Panc1 (cell line): ENCODE data around the gene SMARCA1. TPM values are rescaled to one million over a fixed set of nuclear protein-coding genes. Genes with fewer than 3 reads are reported as not detected.

Experiments
- ATAC-seq: fragments of 200-7000 bp; cut with Tn5 transposase; 2 replicates; pipeline ENCODE4 v1.9.1; 2020; ENCODE audit warnings: mild to moderate bottlenecking, moderate library complexity
- BruUV-seq: library from RNA; stranded (reverse); fragments of 400-500 nt; replicated peaks from 2 replicates; lab custom pipeline; 2021; lab: Mats Ljungman, UMichigan
- CTCF ChIA-PET: fragments of 300-600 bp; sonication (Branson Sonifier 250); formaldehyde crosslinking; loops from one replicate; lab custom pipeline; 2022; ENCODE audit warnings: antibody characterized with exemption; lab: Charles Lee
- POLR2A ChIA-PET: fragments of 300-600 bp; sonication (Branson Sonifier 250); formaldehyde crosslinking; loops from one replicate; lab custom pipeline; 2022; ENCODE audit warnings: antibody characterized with exemption; lab: Charles Lee
- DNase-seq: peaks from one replicate; pipeline ENCODE4 v3.0.0-alpha.2; 2010; ENCODE audit warnings: low read depth, low spot score
- H3K27ac ChIP-seq: 2 replicates; pipeline ENCODE4 v1.5.1; 2011; ENCODE audit warnings: mild to moderate bottlenecking, low read length, inconsistent platforms
- H3K27me3 ChIP-seq: fragments of 200-500 bp; sonication (Bioruptor generic); 2 replicates; pipeline ENCODE4 v1.6.0; 2014; ENCODE audit warnings: low read length, inconsistent platforms; ENCODE audit not compliant: control insufficient read depth, insufficient read depth
- H3K36me3 ChIP-seq: fragments of 200-500 bp; sonication (Bioruptor generic); 2 replicates; pipeline ENCODE4 v1.5.1; 2014; ENCODE audit warnings: inconsistent platforms, mild to moderate bottlenecking, low read length, moderate library complexity; ENCODE audit not compliant: control insufficient read depth, insufficient read depth
- H3K4me1 ChIP-seq: 2 replicates; pipeline ENCODE4 v1.5.1; 2011; ENCODE audit warnings: inconsistent platforms, mild to moderate bottlenecking, low read length, moderate library complexity; ENCODE audit not compliant: control insufficient read depth, insufficient read depth
- H3K4me3 ChIP-seq, 2 experiments: 2 replicates each; pipeline ENCODE4 v1.5.1; 2011 to 2012; ENCODE audit warnings: low read depth in 2 of 2, low read length in 2 of 2, mild to moderate bottlenecking in 2 of 2, inconsistent platforms in 1 of 2, moderate library complexity in 1 of 2
- H3K9me3 ChIP-seq: fragments of 200-500 bp; sonication (Bioruptor generic); 2 replicates; pipeline ENCODE4 v1.5.1; 2014; ENCODE audit warnings: low read depth, mild to moderate bottlenecking, inconsistent platforms, low read length, moderate library complexity; ENCODE audit not compliant: control insufficient read depth, insufficient read depth
- POLR2AphosphoS5 ChIP-seq: IDR thresholded peaks from 2 replicates; pipeline ENCODE4 v1.6.1; 2012; ENCODE audit warnings: mild to moderate bottlenecking, low read depth, low read length, moderate library complexity
- SIN3A ChIP-seq: IDR thresholded peaks from 2 replicates; pipeline ENCODE4 v1.6.1; 2012; ENCODE audit warnings: low read depth, mild to moderate bottlenecking, low read length, moderate library complexity, borderline replicate concordance; ENCODE audit not compliant: insufficient read depth
- TCF7L2 ChIP-seq: IDR thresholded peaks from 2 replicates; pipeline ENCODE4 v1.6.1; 2011; ENCODE audit warnings: mild to moderate bottlenecking, low read depth, low read length, inconsistent platforms
- in situ Hi-C: cut with HindIII; loops from 2 replicates; pipeline ENCODE4 v1.10.0; 2016; ENCODE audit warnings: low sequenced_read_pairs, low pct_unique_long_range_greater_than_20kb
- intact Hi-C: fragments of 100-400 bp; cut with micrococcal nuclease; formaldehyde crosslinking; loops from one replicate; pipeline ENCODE4 v1.10.0; 2022; ENCODE audit not compliant: unreplicated experiment
- total RNA-seq: library from RNA; stranded (reverse); gene quantifications from one replicate; pipeline ENCODE4 v1.2.1, GENCODE V29; 2021; ENCODE audit not compliant: unreplicated experiment
- TF ChIP-seq, protein P1 (sequence below), 2 experiments: IDR thresholded peaks; 2 replicates each; pipeline ENCODE4 v1.6.1; 2011 to 2012; ENCODE audit warnings: low read depth in 2 of 2, control low read depth in 1 of 2, low read length in 1 of 2, mild to moderate bottlenecking in 1 of 2, moderate library complexity in 1 of 2; ENCODE audit not compliant: insufficient read depth in 1 of 2
- TF ChIP-seq, protein P2 (sequence below): fragments of 450-650 bp; IDR thresholded peaks from 2 replicates; pipeline ENCODE4 v1.5.1; 2017; ENCODE audit warnings: mild to moderate bottlenecking

The SMARCA1 gene
- total RNA-seq, 1 experiment from 2014 or later, result 130 TPM

DNA sequence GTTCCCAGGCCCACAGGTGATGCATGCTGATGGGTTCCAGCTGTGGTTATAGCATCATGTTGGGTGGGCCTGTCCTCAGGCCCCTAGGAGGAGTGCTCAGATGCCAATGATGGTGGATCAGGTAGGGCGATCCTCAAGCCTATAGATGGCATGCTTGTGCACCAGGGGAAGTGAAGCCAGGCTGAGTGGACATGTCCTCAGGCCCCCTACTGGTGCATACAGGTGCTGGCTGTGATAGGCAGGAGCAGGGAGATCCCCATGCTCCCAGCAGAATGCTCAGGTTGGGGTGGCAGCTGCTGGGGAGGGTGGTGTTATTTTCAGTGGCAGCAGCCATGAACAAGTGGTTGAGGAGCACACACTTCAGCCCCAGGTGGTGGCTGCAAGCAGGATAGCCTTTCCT lies 96.0 kb downstream of the SMARCA1 start:
- TF ChIP-seq, protein P1, sequence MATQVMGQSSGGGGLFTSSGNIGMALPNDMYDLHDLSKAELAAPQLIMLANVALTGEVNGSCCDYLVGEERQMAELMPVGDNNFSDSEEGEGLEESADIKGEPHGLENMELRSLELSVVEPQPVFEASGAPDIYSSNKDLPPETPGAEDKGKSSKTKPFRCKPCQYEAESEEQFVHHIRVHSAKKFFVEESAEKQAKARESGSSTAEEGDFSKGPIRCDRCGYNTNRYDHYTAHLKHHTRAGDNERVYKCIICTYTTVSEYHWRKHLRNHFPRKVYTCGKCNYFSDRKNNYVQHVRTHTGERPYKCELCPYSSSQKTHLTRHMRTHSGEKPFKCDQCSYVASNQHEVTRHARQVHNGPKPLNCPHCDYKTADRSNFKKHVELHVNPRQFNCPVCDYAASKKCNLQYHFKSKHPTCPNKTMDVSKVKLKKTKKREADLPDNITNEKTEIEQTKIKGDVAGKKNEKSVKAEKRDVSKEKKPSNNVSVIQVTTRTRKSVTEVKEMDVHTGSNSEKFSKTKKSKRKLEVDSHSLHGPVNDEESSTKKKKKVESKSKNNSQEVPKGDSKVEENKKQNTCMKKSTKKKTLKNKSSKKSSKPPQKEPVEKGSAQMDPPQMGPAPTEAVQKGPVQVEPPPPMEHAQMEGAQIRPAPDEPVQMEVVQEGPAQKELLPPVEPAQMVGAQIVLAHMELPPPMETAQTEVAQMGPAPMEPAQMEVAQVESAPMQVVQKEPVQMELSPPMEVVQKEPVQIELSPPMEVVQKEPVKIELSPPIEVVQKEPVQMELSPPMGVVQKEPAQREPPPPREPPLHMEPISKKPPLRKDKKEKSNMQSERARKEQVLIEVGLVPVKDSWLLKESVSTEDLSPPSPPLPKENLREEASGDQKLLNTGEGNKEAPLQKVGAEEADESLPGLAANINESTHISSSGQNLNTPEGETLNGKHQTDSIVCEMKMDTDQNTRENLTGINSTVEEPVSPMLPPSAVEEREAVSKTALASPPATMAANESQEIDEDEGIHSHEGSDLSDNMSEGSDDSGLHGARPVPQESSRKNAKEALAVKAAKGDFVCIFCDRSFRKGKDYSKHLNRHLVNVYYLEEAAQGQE (IDR thresholded peaks at IDR 0.05; ENCODE audit: insufficient read depth in 1 of 2, low read depth in 2 of 2, low read length in 1 of 2), result no peak
- TF ChIP-seq TCF7L2 (no peak), SIN3A (no peak), POLR2AphosphoS5 (no peak)
- TF ChIP-seq, protein P2, sequence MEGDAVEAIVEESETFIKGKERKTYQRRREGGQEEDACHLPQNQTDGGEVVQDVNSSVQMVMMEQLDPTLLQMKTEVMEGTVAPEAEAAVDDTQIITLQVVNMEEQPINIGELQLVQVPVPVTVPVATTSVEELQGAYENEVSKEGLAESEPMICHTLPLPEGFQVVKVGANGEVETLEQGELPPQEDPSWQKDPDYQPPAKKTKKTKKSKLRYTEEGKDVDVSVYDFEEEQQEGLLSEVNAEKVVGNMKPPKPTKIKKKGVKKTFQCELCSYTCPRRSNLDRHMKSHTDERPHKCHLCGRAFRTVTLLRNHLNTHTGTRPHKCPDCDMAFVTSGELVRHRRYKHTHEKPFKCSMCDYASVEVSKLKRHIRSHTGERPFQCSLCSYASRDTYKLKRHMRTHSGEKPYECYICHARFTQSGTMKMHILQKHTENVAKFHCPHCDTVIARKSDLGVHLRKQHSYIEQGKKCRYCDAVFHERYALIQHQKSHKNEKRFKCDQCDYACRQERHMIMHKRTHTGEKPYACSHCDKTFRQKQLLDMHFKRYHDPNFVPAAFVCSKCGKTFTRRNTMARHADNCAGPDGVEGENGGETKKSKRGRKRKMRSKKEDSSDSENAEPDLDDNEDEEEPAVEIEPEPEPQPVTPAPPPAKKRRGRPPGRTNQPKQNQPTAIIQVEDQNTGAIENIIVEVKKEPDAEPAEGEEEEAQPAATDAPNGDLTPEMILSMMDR, result no peak
- H3K36me3 ChIP-seq, result no peaks in the 10 kb centered on the region
- ChIA-PET CTCF (no interaction called here), POLR2A (no interaction called here)
- intact Hi-C loops (no loop called here), in situ Hi-C loops (no loop called here)
- H3K4me3 ChIP-seq, result no peak overlapping the region
- no peaks in the 10 kb centered on the region for H3K4me1 ChIP-seq
- BruUV-seq, result no TSS peak
- ATAC-seq (no peak), DNase-seq (no peak)
- H3K27me3 ChIP-seq, result no peaks in the 10 kb centered on the region
- H3K27ac ChIP-seq, result no peak overlapping the region
- H3K9me3 ChIP-seq, result peaks cover 4% of the 10 kb centered on the region; the same call in 1 of the 2 replicates

DNA sequence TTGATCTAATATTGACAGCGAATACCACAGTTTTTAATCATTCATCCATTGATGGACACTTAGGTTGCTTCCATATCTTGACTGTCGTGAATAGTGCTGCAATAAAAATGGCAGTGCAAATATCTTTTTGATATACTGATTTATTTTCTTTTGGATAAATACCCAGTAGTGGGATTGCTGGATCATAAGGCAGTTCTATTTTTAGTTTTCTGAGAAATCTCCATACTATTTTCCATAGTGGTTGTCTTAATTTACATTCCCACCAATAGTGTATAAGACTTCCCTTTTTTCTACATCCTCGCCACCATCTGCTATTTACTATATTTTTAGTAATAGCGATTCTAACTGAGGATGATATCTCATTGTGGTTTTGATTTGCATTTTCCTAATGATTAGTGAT lies 100.1 kb downstream of the SMARCA1 start:
- POLR2A ChIA-PET, result no interaction called here

More for the DNA sequence above, 100.1 kb downstream of the SMARCA1 start:
- DNase-seq, result no peak
- intact Hi-C loops, result no loop called here
- in situ Hi-C loops, result no loop called here
- H3K4me3 ChIP-seq, result no peak overlapping the region
- no peaks in the 10 kb centered on the region for H3K36me3 ChIP-seq
- H3K27ac ChIP-seq, result no peak overlapping the region
- TF ChIP-seq POLR2AphosphoS5, result no peak
- TF ChIP-seq, protein P1 (IDR thresholded peaks at IDR 0.05; ENCODE audit: insufficient read depth in 1 of 2, low read depth in 2 of 2, low read length in 1 of 2), result no peak
- TF ChIP-seq, protein P2, result no peak
- no TSS peak for BruUV-seq
- no peak for ATAC-seq
- no peaks in the 10 kb centered on the region for H3K27me3 ChIP-seq
- H3K9me3 ChIP-seq, result peaks cover 3% of the 10 kb centered on the region; the same call in 1 of the 2 replicates
- no peaks in the 10 kb centered on the region for H3K4me1 ChIP-seq
- CTCF ChIA-PET, result no interaction called here
